HG03457 (cell line): ENCODE measurements around the gene PLD3.
A peak's percentile ranks its signal among the peaks of the same experiment; 100 is the strongest.
"Not testable (repeated sequence)": the region's sequence is repeated elsewhere in the genome, so short reads cannot be mapped to it uniquely, and the experiment has no call there.

ENCODE experiments used
- ATAC-seq: cut with Tn5 transposase; IDR thresholded peaks from one replicate; pipeline ENCODE4 v1.9.1; 2021; ENCODE audit warnings: moderate number of reproducible peaks; ENCODE audit not compliant: unreplicated experiment

PLD3 gene

GRCh38 chr19:40383668-40384248 is 35.3 kb downstream of the PLD3 start:
- ATAC-seq, result no peak

- no peak for ATAC-seq
These were observed 38.7 kb downstream of the PLD3 start for GRCh38 chr19:40387155-40387554.

- no peak for ATAC-seq
These were observed 40.0 kb downstream of the PLD3 start for GRCh38 chr19:40388481-40388880.

- ATAC-seq, result no peak
These were observed 41.0 kb downstream of the PLD3 start for GRCh38 chr19:40389404-40390083.

- no peak for ATAC-seq
These were observed 41.7 kb downstream of the PLD3 start, which contains the start of gene HIPK4 for GRCh38 chr19:40390084-40390742. TSS of gene HIPK4 (minus strand) at chr19:40390181. CDS start at chr19:40389902, 279 bp downstream.

GRCh38 chr19:40392123-40392522 is 43.6 kb downstream of the PLD3 start:
- no peak for ATAC-seq

- ATAC-seq, result no peak
These were observed 44.5 kb downstream of the PLD3 start for GRCh38 chr19:40392894-40393517.

- no peak for ATAC-seq
These were observed 45.7 kb downstream of the PLD3 start for GRCh38 chr19:40393894-40394815.

- no peak for ATAC-seq
These were observed 46.3 kb downstream of the PLD3 start for GRCh38 chr19:40394816-40395210.

- no peak for ATAC-seq
These were observed 47.5 kb downstream of the PLD3 start for GRCh38 chr19:40395956-40396355.

GRCh38 chr19:40396886-40397567 is 48.5 kb downstream of the PLD3 start:
- no peak for ATAC-seq

GRCh38 chr19:40397568-40397906 is 49.0 kb downstream of the PLD3 start:
- no peak for ATAC-seq

GRCh38 chr19:40398417-40399131 is 50.1 kb downstream of the PLD3 start:
- ATAC-seq, result no peak

GRCh38 chr19:40400559-40400958 is 52.1 kb downstream of the PLD3 start:
- ATAC-seq, result no peak

- peak; percentile 49 for ATAC-seq
These were observed 54.9 kb downstream of the PLD3 start for GRCh38 chr19:40403262-40403984.

GRCh38 chr19:40407714-40408597 is 59.5 kb downstream of the PLD3 start:
- ATAC-seq, result no peak

GRCh38 chr19:40408598-40408925 is 60.1 kb downstream of the PLD3 start:
- ATAC-seq, result not testable (repeated sequence)

- ATAC-seq, result no peak
These were observed 61.5 kb downstream of the PLD3 start for GRCh38 chr19:40410030-40410389.
